Transverse colon (tissue), 4 donors: ENCODE measurements around the gene TNNI3K.

Experiments used
- EP300 ChIP-seq: sonication (generic); formaldehyde crosslinking; IDR thresholded peaks from one replicate; pipeline ENCODE4 v1.6.1; 2017; ENCODE audit warnings: antibody characterized with exemption, low read depth
- POLR2AphosphoS5 ChIP-seq, 3 donors: sonication (generic); formaldehyde crosslinking; IDR thresholded peaks; one replicate each; pipeline ENCODE4 v1.6.1; 2016; ENCODE audit warnings: antibody characterized with exemption in 3 of 3
- TF ChIP-seq, protein P1 (sequence below), 5 experiments: fragments of 200-600 bp in 3 of 5; fragments of 450-650 bp in 2 of 5; sonication (generic) in 3 of 5; IDR thresholded peaks; 1 replicate in 2 of 5; 2 replicates in 3 of 5; pipeline ENCODE4 v1.5.1; 2016 to 2017; ENCODE audit warnings: antibody characterized with exemption in 5 of 5, inconsistent platforms in 3 of 5, mild to moderate bottlenecking in 2 of 5, moderate library complexity in 1 of 5

- TF ChIP-seq, protein P1, sequence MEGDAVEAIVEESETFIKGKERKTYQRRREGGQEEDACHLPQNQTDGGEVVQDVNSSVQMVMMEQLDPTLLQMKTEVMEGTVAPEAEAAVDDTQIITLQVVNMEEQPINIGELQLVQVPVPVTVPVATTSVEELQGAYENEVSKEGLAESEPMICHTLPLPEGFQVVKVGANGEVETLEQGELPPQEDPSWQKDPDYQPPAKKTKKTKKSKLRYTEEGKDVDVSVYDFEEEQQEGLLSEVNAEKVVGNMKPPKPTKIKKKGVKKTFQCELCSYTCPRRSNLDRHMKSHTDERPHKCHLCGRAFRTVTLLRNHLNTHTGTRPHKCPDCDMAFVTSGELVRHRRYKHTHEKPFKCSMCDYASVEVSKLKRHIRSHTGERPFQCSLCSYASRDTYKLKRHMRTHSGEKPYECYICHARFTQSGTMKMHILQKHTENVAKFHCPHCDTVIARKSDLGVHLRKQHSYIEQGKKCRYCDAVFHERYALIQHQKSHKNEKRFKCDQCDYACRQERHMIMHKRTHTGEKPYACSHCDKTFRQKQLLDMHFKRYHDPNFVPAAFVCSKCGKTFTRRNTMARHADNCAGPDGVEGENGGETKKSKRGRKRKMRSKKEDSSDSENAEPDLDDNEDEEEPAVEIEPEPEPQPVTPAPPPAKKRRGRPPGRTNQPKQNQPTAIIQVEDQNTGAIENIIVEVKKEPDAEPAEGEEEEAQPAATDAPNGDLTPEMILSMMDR (IDR thresholded peaks at IDR 0.05) = no peak
- no peak for TF ChIP-seq POLR2AphosphoS5 (IDR thresholded peaks at IDR 0.05)
- no peak for TF ChIP-seq EP300
These were observed 236.3 kb downstream of the TNNI3K start for GRCh38 chr1:74471470-74471869.
